Amniotic stem cell (primary cell): ENCODE measurements around the gene SLC25A22.

ENCODE experiments used
- DNase-seq: peaks from one replicate; lab custom pipeline; 2025; lab: John Stamatoyannopoulos, UW

SLC25A22 gene

GRCh38 chr11:788953-789940, 8.8 kb downstream of the SLC25A22 start:
- DNase-seq, result no peak

DNA sequence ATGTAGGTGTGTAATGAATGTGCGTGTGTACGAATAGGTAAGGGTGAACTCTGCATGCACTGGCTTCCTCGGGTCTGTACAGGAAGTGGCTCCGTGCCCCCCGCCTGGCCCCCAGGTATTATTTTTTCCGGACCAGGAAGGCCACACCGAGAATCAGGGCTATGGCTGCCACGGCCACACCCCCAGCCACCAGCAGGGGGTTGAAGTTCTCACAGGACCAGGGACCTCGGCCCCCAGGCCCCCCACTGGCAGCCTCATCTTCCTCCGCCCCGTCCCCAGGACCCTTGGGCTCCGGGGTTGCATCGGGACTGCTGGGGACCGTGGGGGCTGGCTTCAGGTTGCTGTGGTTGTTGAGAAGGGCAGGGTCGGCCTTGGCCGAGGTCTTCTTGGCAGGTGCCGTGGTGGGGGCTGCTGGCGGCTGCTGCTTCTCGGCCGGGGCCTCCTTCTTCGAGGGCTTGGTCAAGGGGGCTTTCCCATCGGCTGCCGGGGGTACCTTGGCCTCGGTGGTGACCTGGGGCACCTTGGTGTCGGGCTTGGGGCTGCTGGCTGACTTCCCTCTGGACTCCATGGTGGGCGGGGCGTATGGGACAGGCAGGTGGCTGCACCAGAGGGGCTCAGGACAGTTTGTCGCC, 10.0 kb downstream of the SLC25A22 start:
- DNase-seq, result no peak

DNA sequence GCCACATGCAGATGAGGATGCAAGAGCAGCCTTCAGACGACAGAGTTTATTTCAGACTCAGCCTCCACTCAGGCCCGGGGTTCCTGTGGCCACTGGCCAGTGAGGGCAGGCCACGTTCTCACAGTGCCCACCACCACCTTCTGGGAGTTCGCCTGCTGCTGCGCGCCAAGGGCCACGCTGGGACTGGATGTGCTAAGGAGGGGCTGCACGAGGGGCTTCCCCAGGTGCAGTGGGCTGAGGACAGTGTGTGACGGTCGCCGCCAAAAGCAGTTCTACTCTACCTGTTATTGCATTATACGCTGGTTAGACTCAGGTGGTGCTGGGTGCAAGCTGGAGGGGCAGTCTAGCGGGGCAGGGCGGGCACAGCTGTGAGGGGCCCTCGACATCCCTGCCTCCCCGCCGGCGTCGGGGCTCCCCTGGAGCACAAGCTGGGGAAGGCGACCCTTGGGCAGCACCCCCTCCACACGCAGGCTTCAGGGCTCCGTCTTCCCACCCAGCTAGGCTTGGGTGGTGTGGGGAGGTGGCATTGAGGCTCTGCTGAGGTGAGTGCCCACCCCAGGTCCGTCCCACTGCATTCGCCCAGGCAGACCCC, 10.9 kb downstream of the SLC25A22 start:
- DNase-seq, result no peak

GRCh38 chr11:786235-787083, 11.6 kb downstream of the SLC25A22 start:
- DNase-seq, result no peak

- DNase-seq, result peak; percentile 91
Observed at GRCh38 chr11:783581-784015, 14.5 kb downstream of the SLC25A22 start.

DNA sequence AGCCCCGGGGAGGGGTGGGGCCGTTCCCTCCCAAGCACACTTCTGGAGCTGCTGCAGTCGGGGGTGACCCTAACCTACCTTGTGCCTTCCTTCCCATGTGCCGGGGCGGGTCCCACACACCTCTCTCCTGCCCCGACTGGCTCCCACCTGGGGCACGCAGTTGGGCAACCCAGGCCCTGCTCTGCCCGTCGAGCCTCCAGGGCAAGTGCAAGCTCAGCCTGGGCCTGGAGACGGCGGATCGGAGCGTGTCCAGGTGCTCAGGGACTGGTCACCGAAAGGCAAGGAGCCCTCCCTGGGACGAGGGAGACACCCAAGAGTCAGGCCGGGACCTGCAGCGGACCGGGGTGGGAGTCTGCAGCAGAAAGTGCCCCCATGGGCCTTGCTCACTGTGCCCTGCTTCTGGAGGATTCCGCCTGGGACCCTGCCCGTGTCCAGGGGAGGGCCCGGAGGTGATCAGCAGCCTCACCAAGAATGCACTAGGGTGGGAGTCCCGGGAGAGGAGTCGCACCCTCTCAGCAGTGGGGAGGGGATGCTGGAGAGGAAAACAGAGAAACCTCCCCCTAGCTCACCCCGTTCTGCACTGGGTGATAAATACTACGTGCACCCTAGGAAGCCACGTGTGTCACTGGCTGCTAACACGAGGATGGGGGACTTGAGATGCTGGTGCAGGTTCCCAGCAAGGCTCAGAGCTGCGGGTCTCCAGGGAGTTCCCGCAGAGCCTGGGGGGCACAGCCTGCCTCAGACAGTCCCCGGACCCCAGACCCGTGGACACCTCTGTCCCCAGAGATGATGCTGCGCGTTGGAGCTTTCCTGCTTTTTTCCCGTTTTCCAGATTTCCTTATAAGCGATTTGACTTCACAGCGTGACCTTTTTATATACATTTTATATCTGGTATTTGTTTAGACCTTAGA, 15.6 kb downstream of the SLC25A22 start:
- DNase-seq, result no peak

DNA sequence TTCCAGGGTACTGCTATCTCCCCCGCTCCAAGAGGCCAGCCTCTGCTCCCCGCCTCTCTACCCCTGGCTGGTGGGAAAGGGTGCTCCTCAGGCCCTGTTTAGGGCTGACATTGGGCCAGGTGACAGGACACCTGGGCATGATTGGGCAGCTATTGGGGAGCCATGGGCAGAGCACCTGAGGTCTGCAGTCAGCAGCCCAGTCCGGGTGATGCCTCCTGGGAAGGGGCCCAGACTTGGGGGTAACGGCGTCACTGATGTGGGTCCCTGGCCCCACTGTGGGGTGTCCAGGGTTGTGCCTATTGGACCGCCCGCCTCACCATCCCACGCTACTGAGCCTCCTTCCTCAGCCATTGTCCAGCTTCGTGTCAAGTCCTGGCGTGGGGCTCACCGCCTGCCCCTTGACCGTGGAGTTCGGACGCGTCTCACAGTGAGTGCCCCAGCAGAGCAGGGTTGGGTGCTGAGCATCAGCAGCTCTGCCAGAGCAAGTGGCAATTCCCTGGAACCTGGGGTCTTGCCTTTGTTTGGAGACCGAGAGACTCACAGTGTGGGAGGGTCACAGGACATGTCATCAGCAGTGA, 18.0 kb downstream of the SLC25A22 start:
- DNase-seq, result no peak

GRCh38 chr11:778976-779954, 18.8 kb downstream of the SLC25A22 start:
- no peak for DNase-seq

DNA sequence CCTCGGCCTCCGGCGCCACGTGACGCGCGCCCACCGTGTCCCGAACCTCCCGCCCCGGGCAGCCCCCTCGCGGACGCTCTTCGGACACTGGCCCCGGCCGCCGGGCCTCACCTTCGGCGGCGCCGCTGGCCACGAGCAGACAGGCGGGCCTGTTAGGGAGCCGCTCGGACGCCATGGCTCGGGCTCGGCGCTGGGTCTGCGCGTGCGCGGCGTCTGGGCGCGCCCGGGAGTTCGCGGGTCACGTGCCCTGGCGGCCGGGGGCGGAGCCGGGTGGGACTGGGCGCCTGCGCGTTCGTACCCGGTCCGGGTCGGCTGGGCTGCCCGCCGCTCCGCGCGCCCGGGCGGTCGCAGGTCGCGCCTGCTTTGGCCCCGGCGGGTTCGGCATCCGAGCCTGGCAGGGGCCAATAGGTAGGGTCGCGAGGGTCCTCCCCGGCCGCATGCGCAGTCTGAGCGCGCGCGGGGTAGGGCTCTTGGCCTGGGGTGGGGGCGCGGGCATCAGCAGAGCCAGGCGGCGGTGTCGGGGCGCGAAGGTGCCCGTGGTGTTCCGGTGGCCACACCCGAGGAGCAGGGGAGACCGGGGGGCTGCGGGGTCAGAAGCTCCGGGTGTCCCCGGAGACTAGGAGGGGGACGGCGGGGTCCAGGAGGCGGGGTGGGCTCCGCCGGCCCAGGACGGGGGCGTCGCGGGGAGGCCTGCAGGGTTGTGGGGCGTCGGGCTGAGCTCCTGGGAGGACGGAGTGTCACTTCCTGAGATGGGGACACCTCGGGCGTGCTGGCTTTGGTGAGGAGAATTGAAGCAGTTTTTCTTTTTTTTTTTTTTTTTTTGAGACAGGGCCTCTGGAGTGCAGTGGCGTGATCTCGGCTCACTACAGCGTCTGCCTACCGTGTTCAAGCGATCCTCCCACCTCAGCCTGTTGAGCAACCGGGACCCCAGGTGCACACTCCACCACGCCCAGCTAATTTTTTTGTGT, 20.5 kb downstream of the SLC25A22 start, which contains the start of gene GATD1:
Gene GATD1 (minus strand): TSS at position 200 of the 968 bp plus-strand sequence. CDS start 25 bp downstream, at position 175.
- DNase-seq, result peak; percentile 49

DNA sequence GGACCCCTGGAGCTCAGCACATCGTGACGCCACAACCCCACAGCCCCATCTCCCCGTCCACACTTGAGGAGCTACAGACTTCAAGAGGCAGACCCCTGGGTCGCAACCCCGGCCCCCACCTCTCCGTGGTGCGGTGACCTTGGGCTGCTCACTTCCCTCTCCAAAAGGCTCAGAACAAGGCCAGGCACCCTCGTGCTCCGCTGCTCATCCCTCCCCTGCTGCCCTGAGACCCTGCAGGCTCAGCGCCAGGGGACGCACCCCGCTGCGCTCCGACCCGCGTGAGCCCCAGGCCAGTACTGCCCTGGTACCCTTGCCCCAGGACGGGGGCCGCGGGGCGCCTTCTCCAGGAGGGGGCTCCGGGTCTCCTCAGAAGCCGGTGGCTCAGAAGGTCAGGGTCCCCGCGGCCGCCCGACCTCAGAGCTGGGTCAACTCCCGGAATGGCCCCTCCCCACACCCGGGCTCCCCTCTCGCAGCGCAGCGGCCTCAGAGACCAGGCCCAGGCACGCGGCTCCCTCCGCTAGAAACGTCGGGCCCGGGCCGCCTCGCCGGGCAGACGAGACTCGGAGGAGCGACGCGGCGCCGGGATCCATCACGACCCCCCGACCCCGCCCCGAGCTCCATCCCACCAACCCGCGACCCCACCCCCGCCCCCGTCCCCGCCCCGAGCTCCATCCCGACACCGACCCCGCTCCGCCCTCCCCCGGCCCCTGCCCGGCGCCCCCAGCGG, 21.4 kb downstream of the SLC25A22 start:
- DNase-seq, result no peak

GRCh38 chr11:776263-776560, 21.9 kb downstream of the SLC25A22 start:
- no peak for DNase-seq

DNA sequence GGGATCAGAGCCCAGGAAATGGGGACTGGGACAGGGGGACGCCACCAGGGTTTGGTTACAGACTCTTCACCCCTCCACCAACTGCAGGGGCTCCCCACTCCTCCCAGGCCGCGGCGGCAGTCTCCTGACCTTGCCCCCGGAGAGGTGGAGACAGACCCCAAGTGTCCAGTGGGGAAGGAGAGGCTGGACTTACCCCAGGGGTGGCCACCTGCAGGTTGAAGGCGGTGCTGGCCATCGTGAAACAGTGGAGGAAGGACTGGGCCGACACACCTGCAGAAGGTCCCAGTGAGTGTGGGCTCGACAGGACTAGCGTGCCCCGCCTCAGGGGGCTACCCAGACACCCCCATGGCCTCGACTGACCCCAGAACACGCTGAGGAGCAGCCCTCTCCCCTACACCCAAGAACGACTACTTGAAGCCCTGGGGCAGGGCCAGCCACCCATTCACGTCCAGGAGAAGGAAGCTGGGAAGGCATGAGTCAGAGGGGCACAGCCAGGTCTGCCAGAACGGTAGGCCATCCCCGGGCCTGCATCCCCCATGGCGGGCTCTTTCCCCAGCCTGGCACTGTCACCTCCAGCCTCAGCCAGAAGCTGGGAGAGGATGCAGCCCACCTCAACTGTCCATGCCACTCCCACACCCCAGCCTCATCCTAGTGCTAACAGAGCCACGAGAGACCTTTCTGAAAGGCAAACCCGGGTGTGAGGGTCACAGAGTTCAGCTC, 23.0 kb downstream of the SLC25A22 start:
- no peak for DNase-seq

DNA sequence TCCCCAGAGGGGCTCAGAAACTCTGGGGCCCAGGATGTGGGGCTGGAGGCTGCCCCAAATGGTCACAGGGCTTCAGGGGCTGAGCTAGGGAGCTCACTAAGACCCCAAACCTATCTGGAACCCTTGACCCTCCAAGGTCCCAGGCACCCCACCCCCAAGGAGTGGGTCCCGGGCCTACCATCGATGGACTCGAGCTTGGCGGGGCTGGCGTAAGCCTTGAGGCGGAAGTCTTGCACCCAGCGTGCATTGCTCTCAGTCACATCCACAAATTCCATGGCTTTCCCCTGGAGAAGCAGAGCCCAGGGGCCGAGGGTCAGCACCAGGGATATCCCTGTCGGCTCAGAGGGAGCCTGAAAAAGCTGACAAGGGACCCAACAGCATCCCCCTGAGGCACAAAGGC, 24.3 kb downstream of the SLC25A22 start:
- no peak for DNase-seq

- no peak for DNase-seq
Observed at GRCh38 chr11:773425-773824, 24.7 kb downstream of the SLC25A22 start.

DNA sequence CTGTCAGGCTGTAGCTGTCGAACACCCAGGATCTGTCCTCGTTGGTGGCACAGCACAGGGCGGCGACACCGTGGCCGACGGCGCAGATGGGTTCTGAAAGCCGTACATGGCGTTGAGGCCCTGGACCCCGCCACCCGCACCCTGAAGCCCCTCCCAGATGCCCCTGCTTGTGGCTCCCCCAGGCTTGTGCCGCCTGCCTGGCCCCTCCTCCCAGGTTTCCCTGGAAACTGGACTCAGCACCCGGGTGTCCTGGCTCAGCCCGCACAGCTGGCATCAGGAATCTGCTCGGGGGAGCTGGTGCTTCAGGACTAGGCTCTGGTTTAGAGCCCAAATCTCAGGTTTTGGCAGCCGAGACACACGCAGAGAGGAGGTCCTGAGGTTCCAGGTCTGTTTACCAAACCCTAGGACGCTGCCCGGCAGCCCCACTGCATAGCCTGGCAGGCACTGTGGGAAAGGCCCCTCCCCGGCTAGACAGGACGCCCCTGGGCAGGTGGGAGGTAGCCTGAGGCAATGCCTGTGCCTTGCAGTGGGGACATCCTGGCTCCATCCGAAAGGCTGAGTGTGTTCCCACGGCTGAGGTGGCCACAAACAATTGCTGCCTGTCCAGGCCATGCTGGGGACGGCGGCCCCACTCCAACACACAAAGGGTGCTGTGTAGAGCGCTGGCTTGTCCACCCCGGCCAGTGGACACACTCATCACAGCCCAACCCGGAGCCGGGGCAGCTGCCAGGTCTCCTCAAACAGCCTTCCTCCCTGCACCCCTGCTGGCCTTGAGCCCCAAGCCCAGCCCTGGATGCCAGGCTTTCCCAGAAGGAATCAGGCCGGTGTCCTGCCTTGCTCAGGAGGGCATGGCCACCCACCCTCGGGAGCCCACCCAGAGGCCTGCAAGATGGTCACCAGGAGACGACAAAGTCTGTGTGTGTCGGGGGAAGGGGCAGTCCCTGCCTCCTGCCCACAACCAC, 25.4 kb downstream of the SLC25A22 start:
- DNase-seq, result no peak
